Measurements from ENCODE around the gene SUSD5.

SUSD5 gene

DNA sequence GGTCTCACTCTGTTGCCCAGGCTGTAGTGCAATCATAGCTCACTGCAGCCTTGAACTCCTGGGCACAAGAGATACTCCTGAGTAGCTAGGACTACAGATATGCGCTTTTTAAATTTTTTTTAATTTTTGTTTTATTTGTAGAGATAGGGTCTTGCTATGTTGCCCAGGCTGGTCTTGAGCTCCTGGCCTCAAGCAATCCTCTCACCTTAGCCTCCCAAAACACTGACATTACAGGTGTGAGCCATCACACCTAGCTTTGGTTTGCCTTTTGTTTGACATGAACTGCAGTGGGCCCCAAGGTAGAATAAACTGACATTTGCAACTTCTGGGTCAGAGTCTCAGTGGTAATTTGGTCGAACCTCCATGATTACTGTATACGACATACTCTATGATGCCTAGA lies 113.8 kb downstream of the SUSD5 start:
- no peak for DNase-seq (ENCODE audit: low read depth)
- H3K4me3 ChIP-seq (ENCODE audit: control insufficient read depth, low read depth, low read length), result no peak overlapping the region
- TF ChIP-seq CTCF (IDR thresholded peaks at IDR 0.05; ENCODE audit: control insufficient read depth, insufficient read depth, low read depth, low read length, missing control alignments), result no peak

- DNase-seq (ENCODE audit: low read depth), result no peak
- no peak overlapping the region for H3K4me3 ChIP-seq (ENCODE audit: control insufficient read depth, low read depth, low read length)
- no peak for TF ChIP-seq CTCF (IDR thresholded peaks at IDR 0.05; ENCODE audit: control insufficient read depth, insufficient read depth, low read depth, low read length, missing control alignments)
Observed at GRCh38 chr3:33103480-33103879, 115.1 kb downstream of the SUSD5 start.

DNA sequence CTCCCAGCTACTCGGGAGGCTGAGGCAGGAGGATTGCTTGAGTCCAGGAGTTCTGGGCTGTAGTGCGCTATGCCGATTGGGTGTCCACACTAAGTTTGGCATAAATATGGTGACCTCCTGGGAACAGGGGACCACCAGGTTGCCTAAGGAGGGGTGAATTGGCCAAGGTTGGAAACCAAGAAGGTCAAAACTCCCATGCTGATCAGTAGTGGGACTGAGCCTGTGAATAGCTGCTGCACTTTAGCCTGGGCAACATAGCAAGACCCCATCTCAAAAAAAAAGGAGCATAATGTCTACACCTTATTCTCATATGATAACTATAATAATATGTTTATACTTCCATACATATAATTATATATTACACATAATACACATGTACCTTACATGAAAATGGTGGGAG lies 115.6 kb downstream of the SUSD5 start:
- no peak for TF ChIP-seq CTCF (IDR thresholded peaks at IDR 0.05; ENCODE audit: control insufficient read depth, insufficient read depth, low read depth, low read length, missing control alignments)
- H3K4me3 ChIP-seq (ENCODE audit: control insufficient read depth, low read depth, low read length), result no peak overlapping the region
- DNase-seq (ENCODE audit: low read depth), result no peak

GRCh38 chr3:33100229-33100628 lies 118.4 kb downstream of the SUSD5 start:
- DNase-seq (ENCODE audit: low read depth), result no peak
- no peak overlapping the region for H3K4me3 ChIP-seq (ENCODE audit: control insufficient read depth, low read depth, low read length)
- no peak for TF ChIP-seq CTCF (IDR thresholded peaks at IDR 0.05; ENCODE audit: control insufficient read depth, insufficient read depth, low read depth, low read length, missing control alignments)

Measured in AG09309 (cell line).